Hepatocyte (in vitro differentiated cells): ENCODE measurements around the gene TBC1D3B. TPM values are rescaled to one million over a fixed set of nuclear protein-coding genes. Genes with fewer than 3 reads are reported as not detected.
"Not testable (repeated sequence)": the region's sequence is repeated elsewhere in the genome, so short reads cannot be mapped to it uniquely, and the experiment has no call there.

Source experiments
- DNase-seq: peaks from one replicate; pipeline ENCODE4 v3.0.0-alpha.2; 2016; ENCODE audit warnings: low spot score
- H2AFZ ChIP-seq: fragments of 200-600 bp; sonication (generic); 2 replicates; pipeline ENCODE4 v1.6.0; 2016; ENCODE audit warnings: antibody characterized with exemption, mild to moderate bottlenecking
- H3K27ac ChIP-seq: fragments of 200-600 bp; sonication (generic); 2 replicates; pipeline ENCODE4 v1.5.1; 2016; ENCODE audit warnings: mild to moderate bottlenecking
- H3K27me3 ChIP-seq: fragments of 200-600 bp; sonication (generic); 2 replicates; pipeline ENCODE4 v1.6.1; 2016
- H3K36me3 ChIP-seq: fragments of 200-600 bp; sonication (generic); replicated peaks from 2 replicates; pipeline ENCODE4 v1.5.1; 2016; ENCODE audit warnings: low read depth; ENCODE audit not compliant: insufficient read depth
- H3K4me1 ChIP-seq: fragments of 200-600 bp; sonication (generic); 2 replicates; pipeline ENCODE4 v1.5.1; 2016; ENCODE audit warnings: mild to moderate bottlenecking, moderate library complexity; ENCODE audit not compliant: insufficient read depth
- H3K4me2 ChIP-seq: fragments of 200-600 bp; sonication (generic); 2 replicates; pipeline ENCODE4 v1.6.0; 2016
- H3K4me3 ChIP-seq: fragments of 200-600 bp; sonication (generic); 2 replicates; pipeline ENCODE4 v1.5.1; 2016; ENCODE audit warnings: mild to moderate bottlenecking
- H3K79me2 ChIP-seq: fragments of 200-600 bp; sonication (generic); 2 replicates; pipeline ENCODE4 v1.6.0; 2017; ENCODE audit warnings: mild to moderate bottlenecking
- H3K9me2 ChIP-seq: fragments of 200-600 bp; sonication (generic); replicated peaks from 2 replicates; pipeline ENCODE4 v1.6.0; 2017; ENCODE audit warnings: mild to moderate bottlenecking; ENCODE audit not compliant: insufficient read depth
- H3K9me3 ChIP-seq: fragments of 200-600 bp; sonication (generic); 2 replicates; pipeline ENCODE4 v1.5.1; 2016; ENCODE audit warnings: low read depth, mild to moderate bottlenecking
- H4K20me1 ChIP-seq: fragments of 200-600 bp; sonication (generic); 2 replicates; pipeline ENCODE4 v1.6.0; 2016; ENCODE audit warnings: mild to moderate bottlenecking; ENCODE audit not compliant: insufficient read depth, poor library complexity, severe bottlenecking
- EZH2 ChIP-seq: fragments of 200-600 bp; sonication (generic); IDR thresholded peaks from 2 replicates; pipeline ENCODE4 v1.6.1; 2016; ENCODE audit warnings: antibody characterized with exemption, mild to moderate bottlenecking, borderline replicate concordance
- EZH2phosphoT487 ChIP-seq: fragments of 200-600 bp; sonication (generic); IDR thresholded peaks from one replicate; pipeline ENCODE4 v1.6.1; 2018; ENCODE audit warnings: antibody characterized with exemption, mild to moderate bottlenecking, low read depth, moderate library complexity; ENCODE audit not compliant: unreplicated experiment, severe bottlenecking
- WGBS: methylation state at CpG from one replicate; pipeline ENCODE4 v1.1.6; 2016; ENCODE audit warnings: low lambda C conversion rate; ENCODE audit errors: missing lambda C conversion rate; 5-methylcytosine and 5-hydroxymethylcytosine counted together
- polyA plus RNA-seq: library from polyadenylated mRNA; unstranded; fragments of >200 nt; fragmentation: Nextera tagmentation; extraction: Ambion mirVana; gene quantifications from 2 replicates; pipeline ENCODE4 v1.2.1, GENCODE V29; 2016
- total RNA-seq: library from RNA; depleted of rRNA; stranded (reverse); fragments of >200 nt; gene quantifications from 2 replicates; pipeline ENCODE4 v1.2.3, GENCODE V29; 2014
- TF ChIP-seq, protein P1 (sequence below): fragments of 200-600 bp; sonication (generic); IDR thresholded peaks from 2 replicates; pipeline ENCODE4 v1.5.1; 2016; ENCODE audit warnings: antibody characterized with exemption, mild to moderate bottlenecking; ENCODE audit not compliant: poor library complexity

TBC1D3B gene
- total and polyA plus RNA-seq, 2 experiments from 2014 or later: 4.7 TPM; not detected in 1

DNA sequence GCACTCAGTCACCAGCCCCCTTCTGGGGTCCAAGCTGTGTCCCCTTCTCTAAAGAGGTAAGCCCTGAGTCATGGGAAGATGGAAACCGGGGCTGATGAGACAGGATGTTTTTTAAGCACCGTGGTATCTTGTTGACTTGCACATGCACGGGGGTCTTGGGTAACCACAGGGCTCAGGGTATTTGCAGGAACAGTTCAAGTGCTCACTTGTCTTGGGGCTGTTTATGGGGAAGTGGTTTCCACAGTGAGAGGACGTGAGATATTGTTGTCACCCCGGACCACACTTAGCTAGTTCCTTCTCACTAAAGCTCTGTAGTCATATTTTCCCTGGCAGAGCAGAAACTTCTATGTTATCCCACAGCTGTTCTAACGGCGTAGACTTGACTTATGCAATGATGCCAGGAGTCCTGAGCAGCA is 12.5 kb upstream of the TBC1D3B start:
- Histone ChIP-seq H3K27ac (no peak overlapping the region), H3K36me3 (no peaks in the 10 kb centered on the region), H3K4me1 (peaks cover 5% of the 10 kb centered on the region), H3K9me3 (no peaks in the 10 kb centered on the region), H3K4me2 (no peak overlapping the region), H3K4me3 (no peak overlapping the region), H4K20me1 (no peaks in the 10 kb centered on the region), H3K9me2 (no peaks in the 10 kb centered on the region), H3K27me3 (peaks cover 7% of the 10 kb centered on the region), H2AFZ (no peak overlapping the region), H3K79me2 (no peaks in the 10 kb centered on the region)
- DNase-seq: no peak
- WGBS: 66% methylated on average over 7 of the region's 7 CpGs
- TF ChIP-seq, protein P1, sequence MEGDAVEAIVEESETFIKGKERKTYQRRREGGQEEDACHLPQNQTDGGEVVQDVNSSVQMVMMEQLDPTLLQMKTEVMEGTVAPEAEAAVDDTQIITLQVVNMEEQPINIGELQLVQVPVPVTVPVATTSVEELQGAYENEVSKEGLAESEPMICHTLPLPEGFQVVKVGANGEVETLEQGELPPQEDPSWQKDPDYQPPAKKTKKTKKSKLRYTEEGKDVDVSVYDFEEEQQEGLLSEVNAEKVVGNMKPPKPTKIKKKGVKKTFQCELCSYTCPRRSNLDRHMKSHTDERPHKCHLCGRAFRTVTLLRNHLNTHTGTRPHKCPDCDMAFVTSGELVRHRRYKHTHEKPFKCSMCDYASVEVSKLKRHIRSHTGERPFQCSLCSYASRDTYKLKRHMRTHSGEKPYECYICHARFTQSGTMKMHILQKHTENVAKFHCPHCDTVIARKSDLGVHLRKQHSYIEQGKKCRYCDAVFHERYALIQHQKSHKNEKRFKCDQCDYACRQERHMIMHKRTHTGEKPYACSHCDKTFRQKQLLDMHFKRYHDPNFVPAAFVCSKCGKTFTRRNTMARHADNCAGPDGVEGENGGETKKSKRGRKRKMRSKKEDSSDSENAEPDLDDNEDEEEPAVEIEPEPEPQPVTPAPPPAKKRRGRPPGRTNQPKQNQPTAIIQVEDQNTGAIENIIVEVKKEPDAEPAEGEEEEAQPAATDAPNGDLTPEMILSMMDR: no peak
- TF ChIP-seq EZH2phosphoT487: no peak
- no peak for TF ChIP-seq EZH2

DNA sequence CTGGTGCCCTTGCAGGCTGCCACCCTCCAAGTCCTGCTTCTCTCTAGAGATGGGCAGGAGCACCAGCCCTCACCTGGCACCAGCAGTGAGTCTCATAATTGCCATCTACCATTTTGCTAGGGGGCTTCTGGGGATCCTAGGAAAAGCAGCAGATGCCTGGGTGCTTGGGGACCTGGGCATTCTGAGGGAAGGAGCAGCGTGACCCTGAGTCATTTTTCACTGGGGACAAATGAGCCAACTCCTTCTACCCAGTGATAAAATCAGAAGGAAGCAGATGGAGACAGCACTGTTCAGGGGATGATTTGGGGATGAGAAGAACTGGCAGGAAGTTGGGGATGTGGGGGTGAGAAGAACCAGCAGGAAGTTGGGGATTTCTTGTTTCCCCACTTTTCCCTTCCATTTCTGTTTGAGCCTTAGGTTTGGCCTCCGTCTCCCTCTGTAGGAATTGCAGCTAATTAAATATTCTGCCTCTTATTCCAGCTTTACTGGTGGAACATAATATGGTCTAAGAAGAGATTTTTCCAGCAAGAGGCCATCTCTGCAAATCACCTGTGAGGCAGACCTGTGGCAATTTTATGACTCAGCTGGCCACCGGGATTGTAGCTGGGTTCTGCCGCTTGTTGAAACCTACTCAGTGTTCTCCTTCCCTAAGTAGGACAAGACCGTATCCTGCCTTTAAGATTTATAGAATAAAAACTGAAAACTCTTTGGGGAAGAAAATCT is 11.7 kb upstream of the TBC1D3B start:
- not testable (repeated sequence) for H3K79me2 ChIP-seq, H2AFZ ChIP-seq, H3K36me3 ChIP-seq, H3K9me2 ChIP-seq, H3K27ac ChIP-seq, H3K4me3 ChIP-seq, H3K4me2 ChIP-seq, H4K20me1 ChIP-seq, DNase-seq, H3K9me3 ChIP-seq
- H3K4me1 ChIP-seq: peaks cover 10% of the 10 kb centered on the region
- 81% methylated on average over 5 of the region's 5 CpGs for WGBS
- H3K27me3 ChIP-seq: peaks cover 14% of the 10 kb centered on the region

DNA sequence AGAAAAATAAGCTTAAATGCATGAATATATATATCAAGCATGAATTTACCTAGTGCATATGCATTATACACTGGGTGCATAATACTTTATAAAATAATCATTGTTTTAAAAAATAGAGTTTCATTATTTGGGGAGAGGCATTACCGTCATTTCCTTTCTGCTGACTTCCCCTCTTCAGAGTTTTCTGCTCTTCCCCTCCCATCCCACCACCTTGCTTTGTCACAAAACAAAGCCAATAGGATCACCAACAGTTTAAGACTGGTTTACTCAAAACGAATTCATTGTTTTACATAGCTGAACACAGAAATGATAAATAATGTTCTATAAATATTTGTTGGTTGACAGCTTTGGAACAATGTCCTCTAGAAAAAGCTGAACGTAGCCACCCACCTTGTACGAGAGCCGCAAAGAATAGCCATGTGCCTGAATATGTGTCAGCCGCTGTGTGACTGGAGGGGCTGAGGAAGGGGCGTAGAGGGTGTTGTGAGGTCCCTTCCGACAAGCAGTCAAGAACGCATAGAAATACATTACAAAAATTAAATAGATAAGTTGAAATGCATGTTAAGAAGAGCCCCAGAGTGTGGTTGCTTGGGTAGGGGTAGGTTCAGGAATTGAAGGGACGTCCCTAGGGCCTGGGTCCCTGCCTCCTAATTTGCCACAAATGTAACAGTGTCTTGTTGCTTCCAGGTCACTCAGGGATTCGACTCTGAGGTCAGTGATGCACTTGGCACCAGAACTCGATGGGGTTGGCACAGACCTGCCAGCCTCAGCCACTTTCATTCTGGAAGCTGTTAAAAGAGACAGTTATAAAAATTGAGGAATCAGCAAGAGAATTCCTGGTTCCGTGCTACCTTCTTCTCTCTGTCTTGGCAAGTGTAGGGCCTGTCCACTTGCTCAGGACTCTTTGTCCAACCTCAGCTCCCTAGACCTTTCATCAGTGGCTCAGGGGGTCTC is 10.7 kb upstream of the TBC1D3B start:
- H3K9me3 ChIP-seq, H4K20me1 ChIP-seq, H3K9me2 ChIP-seq, DNase-seq, H3K4me3 ChIP-seq, H2AFZ ChIP-seq, H3K36me3 ChIP-seq, H3K79me2 ChIP-seq, H3K27ac ChIP-seq, H3K4me2 ChIP-seq: not testable (repeated sequence)
- H3K27me3 ChIP-seq: peaks cover 21% of the 10 kb centered on the region
- H3K4me1 ChIP-seq: peaks cover 17% of the 10 kb centered on the region
- 89% methylated on average over 13 of the region's 13 CpGs for WGBS

DNA sequence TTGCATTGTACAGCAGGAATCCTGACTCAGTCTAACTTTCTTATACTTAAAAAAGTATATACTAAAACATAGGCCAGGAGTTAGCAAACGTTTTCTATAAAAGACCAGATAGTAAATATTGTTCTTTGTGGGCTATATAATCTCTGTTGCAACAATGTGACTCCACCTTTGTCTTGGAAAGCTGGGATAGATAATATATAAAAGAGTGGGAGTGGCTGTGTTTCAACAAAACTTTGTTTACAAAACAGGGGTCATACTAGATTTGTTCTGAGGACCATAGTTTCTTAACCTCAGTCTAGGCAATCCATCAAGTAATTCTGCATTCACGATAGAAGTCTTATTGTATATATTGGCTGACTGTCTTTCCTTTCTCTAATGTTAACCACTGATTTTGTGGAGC is 9.0 kb upstream of the TBC1D3B start:
- Histone ChIP-seq H3K36me3 (no peaks in the 10 kb centered on the region), H4K20me1 (no peaks in the 10 kb centered on the region), H3K27me3 (peaks cover 34% of the 10 kb centered on the region), H3K4me1 (peaks cover 17% of the 10 kb centered on the region), H3K27ac (no peak overlapping the region), H3K9me2 (no peaks in the 10 kb centered on the region), H3K4me2 (no peak overlapping the region), H3K79me2 (no peaks in the 10 kb centered on the region), H3K4me3 (no peak overlapping the region), H2AFZ (no peak overlapping the region), H3K9me3 (no peaks in the 10 kb centered on the region)
- 34% methylated on average over 2 of the region's 2 CpGs for WGBS
- TF ChIP-seq EZH2phosphoT487: no peak
- TF ChIP-seq EZH2: no peak
- TF ChIP-seq, protein P1: no peak
- no peak for DNase-seq
